Skeletal muscle tissue (tissue), 4 donors: ENCODE results near the gene MEGF8. TPM values are rescaled to one million over a fixed set of nuclear protein-coding genes. Genes with fewer than 3 reads are reported as not detected.

Source experiments
- H3K27ac ChIP-seq: one replicate; pipeline ENCODE4 v1.7.0; 2013; ENCODE audit warnings: mild to moderate bottlenecking, low read depth, low read length, inconsistent platforms
- H3K27me3 ChIP-seq, 3 donors: one replicate each; pipeline ENCODE4 v1.7.0; 2013; ENCODE audit warnings: low read length in 3 of 3; ENCODE audit not compliant: control insufficient read depth in 3 of 3, insufficient read depth in 3 of 3
- H3K36me3 ChIP-seq, 3 donors: one replicate each; pipeline ENCODE4 v1.7.0; 2013; ENCODE audit warnings: low read length in 3 of 3; ENCODE audit not compliant: control insufficient read depth in 3 of 3, insufficient read depth in 3 of 3
- H3K4me1 ChIP-seq, 3 donors: one replicate each; pipeline ENCODE4 v1.7.0; 2013; ENCODE audit warnings: low read length in 3 of 3, mild to moderate bottlenecking in 3 of 3; ENCODE audit not compliant: control insufficient read depth in 3 of 3, insufficient read depth in 3 of 3
- H3K4me3 ChIP-seq, 3 donors: one replicate each; pipeline ENCODE4 v1.7.0; 2013; ENCODE audit warnings: low read length in 3 of 3
- H3K9ac ChIP-seq, 3 donors: one replicate each; pipeline ENCODE4 v1.7.0; 2013; ENCODE audit warnings: low read length in 3 of 3, mild to moderate bottlenecking in 3 of 3, moderate library complexity in 2 of 3, low read depth in 1 of 3
- H3K9me3 ChIP-seq, 3 donors: one replicate each; pipeline ENCODE4 v1.7.0; 2013; ENCODE audit warnings: low read length in 3 of 3; ENCODE audit not compliant: control insufficient read depth in 3 of 3
- total RNA-seq: library from RNA; depleted of rRNA; stranded (reverse); fragments of >200 nt; gene quantifications from one replicate; pipeline ENCODE4 v1.2.3, GENCODE V29; 2014
- donor health status: Osteomylitis.

Gene MEGF8
- total RNA-seq, 1 donor from 2014 or later: 17.2 TPM

DNA sequence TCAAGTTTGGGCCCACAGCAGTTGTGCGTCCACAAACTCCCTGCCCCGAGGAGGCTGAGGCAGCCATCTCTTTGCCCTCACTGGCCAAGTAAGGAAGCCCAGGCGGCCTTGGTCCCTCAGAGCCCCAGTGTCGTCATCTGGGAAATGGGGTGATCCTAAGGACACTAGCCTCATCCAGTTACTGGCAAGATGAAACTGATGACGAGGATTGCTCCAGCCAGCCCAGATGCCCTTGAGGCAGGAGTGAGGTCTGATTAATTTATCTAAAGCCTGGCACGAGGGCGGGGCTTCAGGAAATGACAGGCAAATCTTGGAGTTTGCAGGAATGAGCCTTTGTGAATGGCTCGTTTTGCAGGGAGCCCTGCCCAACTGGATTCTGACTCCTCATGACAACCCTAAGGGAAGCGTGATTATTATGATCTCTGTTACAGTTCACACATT is 96.2 kb downstream of the MEGF8 start:
- Histone ChIP-seq H3K4me3 (peak overlapping the region in 2 of 3 donors; percentile 35 to 48), H3K27ac (no peak overlapping the region), H3K9ac (peak overlapping the region in 1 of 3 donors; percentile 74), H3K36me3 (no peaks in the 10 kb centered on the region), H3K27me3 (peaks cover 4 to 29% (median 25%) of the 10 kb centered on the region in 3 donors), H3K4me1 (peaks cover 22 to 43% (median 41%) of the 10 kb centered on the region in 3 donors), H3K9me3 (no peaks in the 10 kb centered on the region)

DNA sequence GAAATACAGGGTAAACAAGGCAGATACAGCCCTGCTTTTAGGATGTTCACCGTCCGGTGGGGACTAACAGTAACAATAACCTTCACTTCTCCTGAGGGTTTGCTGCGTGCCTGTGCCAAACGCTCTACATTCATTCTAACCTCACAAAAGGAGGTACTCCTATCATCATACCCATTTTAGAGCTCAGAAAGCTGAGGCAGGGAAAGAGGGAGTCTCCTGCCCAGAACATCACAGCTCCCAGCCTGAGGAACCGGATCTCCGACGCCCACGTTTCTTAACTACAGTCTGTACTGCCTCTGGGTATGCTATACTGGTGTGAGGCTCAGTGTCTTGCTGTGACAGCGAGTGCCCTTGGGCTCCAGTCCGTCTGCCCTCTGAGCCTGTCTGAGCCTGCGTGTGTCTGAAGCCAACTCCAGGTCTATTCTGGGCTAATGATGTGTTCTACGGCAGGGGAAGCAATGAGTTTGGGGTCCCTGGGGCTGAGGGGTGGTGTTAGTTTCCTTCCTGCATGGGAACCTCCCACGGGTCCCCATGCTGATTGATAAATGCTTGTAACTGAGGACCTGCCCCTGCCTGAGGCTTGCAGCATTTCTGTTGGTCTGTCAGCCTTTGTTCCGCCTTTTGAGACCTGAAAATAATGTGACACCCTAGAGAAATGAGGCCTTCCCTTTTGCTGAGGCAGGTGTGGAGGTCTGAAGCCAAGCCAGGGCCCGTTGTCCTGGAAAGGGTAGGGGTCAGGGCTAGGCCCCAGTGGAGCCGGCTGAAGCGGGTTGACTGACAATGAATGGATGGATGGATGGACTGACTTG is 96.9 kb downstream of the MEGF8 start:
- Histone ChIP-seq H3K9me3 (no peaks in the 10 kb centered on the region), H3K9ac (peak overlapping the region; percentile 59 to 74 (median 70)), H3K27ac (peak overlapping the region; percentile 58), H3K27me3 (peaks cover 4 to 29% (median 25%) of the 10 kb centered on the region in 3 donors), H3K36me3 (no peaks in the 10 kb centered on the region), H3K4me1 (peaks cover 22 to 43% (median 41%) of the 10 kb centered on the region in 3 donors), H3K4me3 (peak overlapping the region; percentile 74 to 87 (median 75))

DNA sequence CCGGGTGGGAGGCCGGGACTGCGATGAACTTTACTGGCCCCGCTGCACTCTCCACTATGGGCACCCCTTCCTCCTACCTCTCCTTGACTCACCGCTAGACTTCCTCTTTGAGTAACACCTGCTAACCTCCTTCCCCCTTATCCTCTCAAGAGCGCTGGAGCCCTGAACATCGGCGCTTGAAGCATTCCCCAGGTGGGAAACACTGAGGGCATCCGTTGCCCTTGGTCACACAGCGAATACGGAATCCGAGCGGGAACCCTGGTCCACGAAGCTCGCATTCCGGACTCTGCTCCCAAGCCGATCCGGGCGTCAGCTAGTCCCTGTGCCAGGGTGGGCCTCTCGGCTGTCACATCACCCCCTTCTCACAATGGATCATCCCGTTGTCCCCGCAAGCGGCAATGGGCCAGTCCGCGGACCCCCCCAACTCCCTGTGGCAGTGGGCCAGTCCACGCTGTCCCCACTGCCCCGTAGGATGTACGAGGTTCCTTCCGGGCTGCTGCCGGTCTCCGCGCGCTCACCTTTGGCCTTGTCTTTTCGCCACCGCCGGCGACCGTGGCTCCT is 97.5 kb downstream of the MEGF8 start:
- Histone ChIP-seq H3K36me3 (no peaks in the 10 kb centered on the region), H3K9ac (peak overlapping the region; percentile 59 to 74 (median 70)), H3K27me3 (peaks cover 4 to 29% (median 25%) of the 10 kb centered on the region in 3 donors), H3K4me1 (peaks cover 22 to 43% (median 41%) of the 10 kb centered on the region in 3 donors), H3K4me3 (peak overlapping the region; percentile 74 to 87 (median 75)), H3K27ac (peak overlapping the region; percentile 58), H3K9me3 (no peaks in the 10 kb centered on the region)

DNA sequence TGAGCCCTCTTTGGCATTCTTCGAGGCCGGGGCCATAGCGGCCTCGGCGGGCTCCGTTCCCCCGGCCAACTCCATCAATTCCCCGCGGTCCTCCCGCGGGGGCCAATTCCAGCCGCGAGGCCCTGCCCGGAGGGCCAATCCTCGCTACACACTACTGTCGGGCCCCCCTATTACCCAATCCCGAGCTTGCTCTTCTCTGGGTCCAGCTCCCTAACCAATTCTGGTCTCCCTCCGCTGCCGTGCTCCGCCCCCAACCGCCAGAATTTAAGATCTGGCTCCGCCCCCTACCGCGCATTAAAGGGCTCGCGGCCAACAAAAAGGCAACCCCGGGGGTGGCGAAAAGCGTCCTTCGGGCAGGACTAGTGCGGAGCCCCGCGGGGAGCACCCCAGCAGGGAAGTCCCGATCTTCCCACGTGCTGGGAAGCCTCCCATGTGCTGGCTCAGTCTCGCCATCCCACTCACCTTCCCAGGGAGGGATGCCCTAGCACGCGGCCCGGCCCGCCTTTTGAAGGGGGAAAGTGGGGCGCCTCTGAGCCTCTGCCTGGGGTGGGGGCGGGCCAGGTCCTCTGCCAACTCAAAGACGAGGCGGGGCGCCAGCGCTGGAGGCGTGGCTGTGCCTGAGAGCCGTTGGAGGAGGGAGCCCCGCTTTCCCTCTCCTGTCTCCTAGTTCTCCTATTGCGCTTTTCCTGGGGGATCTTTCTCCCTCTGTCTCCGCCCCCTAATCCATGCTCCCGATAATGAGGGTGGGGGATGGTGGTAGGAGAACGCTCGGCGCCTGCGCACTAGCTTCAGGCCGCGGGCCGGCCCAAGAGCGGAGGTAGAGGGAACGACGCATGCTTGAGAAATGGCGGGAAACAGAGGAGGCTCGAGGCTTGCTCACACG is 98.3 kb downstream of the MEGF8 start:
- Histone ChIP-seq H3K4me3 (peak overlapping the region; percentile 74 to 87 (median 75)), H3K36me3 (no peaks in the 10 kb centered on the region), H3K27ac (peak overlapping the region; percentile 58), H3K9me3 (no peaks in the 10 kb centered on the region), H3K4me1 (peaks cover 22 to 43% (median 41%) of the 10 kb centered on the region in 3 donors), H3K27me3 (peaks cover 4 to 29% (median 25%) of the 10 kb centered on the region in 3 donors), H3K9ac (peak overlapping the region; percentile 59 to 74 (median 70))

DNA sequence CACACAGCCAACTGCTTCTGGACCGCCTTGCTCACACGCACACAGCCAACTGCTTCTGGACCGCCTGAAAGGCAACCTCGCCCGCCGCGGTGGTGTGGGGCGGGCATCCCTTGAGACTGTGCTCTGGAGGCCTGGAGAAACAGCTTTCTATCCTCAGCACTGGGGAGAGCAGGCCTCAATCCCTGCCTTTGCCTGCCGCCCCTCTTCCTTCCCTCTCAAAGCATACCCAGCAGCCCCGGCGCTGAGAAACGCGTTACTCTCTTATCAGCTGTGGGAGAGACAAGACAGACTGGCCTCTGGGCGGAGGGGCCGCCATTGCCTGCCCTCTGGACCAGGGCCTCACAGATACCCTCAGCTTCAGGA is 98.9 kb downstream of the MEGF8 start:
- Histone ChIP-seq H3K4me1 (peaks cover 22 to 41% (median 41%) of the 10 kb centered on the region in 3 donors), H3K9me3 (no peaks in the 10 kb centered on the region), H3K27me3 (peaks cover 4 to 29% (median 25%) of the 10 kb centered on the region in 3 donors), H3K36me3 (no peaks in the 10 kb centered on the region), H3K27ac (no peak overlapping the region), H3K4me3 (peak overlapping the region; percentile 74 to 87 (median 75)), H3K9ac (peak overlapping the region in 1 of 3 donors; percentile 74)

DNA sequence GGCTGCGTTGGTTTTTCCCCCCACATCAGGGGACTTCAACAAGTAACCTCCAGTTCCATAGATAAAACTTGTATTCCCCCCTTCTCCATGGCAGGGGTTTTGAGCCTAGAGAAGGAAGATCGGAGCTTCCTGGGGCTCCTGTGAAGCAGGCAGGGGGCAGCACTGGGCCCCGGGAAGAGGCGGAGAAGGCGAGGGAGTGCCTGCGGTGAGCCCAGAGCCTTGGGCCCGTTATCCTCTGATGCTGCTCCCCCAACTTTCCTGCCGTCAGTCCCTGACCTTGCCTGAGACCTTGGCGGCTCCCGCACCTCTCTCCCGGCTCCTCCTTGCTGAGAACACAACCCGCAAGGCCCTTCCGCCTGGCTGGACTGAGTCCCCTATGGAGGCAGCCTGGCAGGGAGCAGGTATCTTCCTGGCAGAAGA is 99.3 kb downstream of the MEGF8 start:
- Histone ChIP-seq H3K4me1 (peaks cover 22 to 41% (median 41%) of the 10 kb centered on the region in 3 donors), H3K4me3 (no peak overlapping the region)

DNA sequence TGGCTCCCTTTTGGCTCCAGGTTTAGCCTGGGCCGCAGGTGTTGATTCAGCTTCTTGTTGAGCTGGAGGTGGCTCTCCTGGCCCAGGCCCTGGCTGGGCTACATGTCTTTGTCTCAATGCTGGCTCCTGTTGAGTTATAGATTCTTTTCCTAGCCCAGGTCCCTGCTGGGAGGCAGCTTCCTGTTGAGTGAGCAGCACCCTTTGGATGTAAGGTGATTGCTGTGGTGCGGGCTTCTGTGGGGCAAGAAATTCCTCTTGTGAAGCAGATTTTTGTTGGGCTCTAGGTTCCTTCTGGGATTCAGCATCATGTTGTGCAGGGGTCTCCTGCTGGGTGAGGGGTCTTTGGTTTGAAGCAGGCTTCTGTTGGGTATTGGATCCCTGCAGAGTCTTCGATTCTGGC is 101.2 kb downstream of the MEGF8 start:
- no peaks in the 10 kb centered on the region for H3K9me3 ChIP-seq
- H3K4me1 ChIP-seq: peaks cover 22 to 28% (median 26%) of the 10 kb centered on the region in 3 donors
- H3K9ac ChIP-seq: no peak overlapping the region
- H3K27ac ChIP-seq: no peak overlapping the region
- H3K36me3 ChIP-seq: no peaks in the 10 kb centered on the region
- H3K27me3 ChIP-seq: peaks cover 4 to 27% (median 25%) of the 10 kb centered on the region in 3 donors
- no peak overlapping the region for H3K4me3 ChIP-seq

More for the DNA sequence above, 99.3 kb downstream of the MEGF8 start:
- Histone ChIP-seq H3K9me3 (no peaks in the 10 kb centered on the region), H3K36me3 (no peaks in the 10 kb centered on the region), H3K27me3 (peaks cover 4 to 29% (median 25%) of the 10 kb centered on the region in 3 donors), H3K27ac (no peak overlapping the region), H3K9ac (no peak overlapping the region)

DNA sequence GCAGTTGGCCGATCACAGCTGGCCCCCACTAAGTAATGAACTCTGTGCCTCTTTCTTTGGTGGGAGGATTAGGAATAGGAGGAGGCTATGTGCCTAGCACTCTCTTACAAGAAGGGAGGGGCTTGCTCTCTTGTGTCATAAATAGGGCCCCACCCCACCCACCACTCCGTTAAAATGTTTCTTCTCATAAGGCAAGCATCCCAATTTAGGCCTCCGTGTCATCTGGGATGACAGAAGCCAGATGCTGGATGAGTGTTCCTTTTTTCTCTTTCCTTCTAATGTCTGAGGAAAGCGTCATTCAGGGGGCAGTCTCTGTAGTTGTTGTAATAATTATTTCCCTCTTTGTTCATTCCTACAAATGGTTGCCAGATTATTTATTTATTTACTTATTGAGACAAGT is 101.9 kb downstream of the MEGF8 start, which contains the start of gene LIPE:
TSS of gene LIPE (minus strand) at position 76 of the 400 bp plus-strand sequence. CDS start 239 bp downstream, outside the sequence.
- H3K4me1 ChIP-seq: peaks cover 17 to 21% (median 19%) of the 10 kb centered on the region in 3 donors
- peaks cover 4 to 25% (median 24%) of the 10 kb centered on the region in 3 donors for H3K27me3 ChIP-seq
- no peak within 1 kb of the TSS for H3K9ac ChIP-seq
- no peak within 1 kb of the TSS for H3K4me3 ChIP-seq
- H3K36me3 ChIP-seq: no peaks in the 10 kb centered on the region
- no peaks in the 10 kb centered on the region for H3K9me3 ChIP-seq
- H3K27ac ChIP-seq: no peak within 1 kb of the TSS
